Measurements from ENCODE around the gene GRM8.

GRCh38 chr7:127089146-127089545 lies 163.6 kb downstream of the GRM8 start:
- TF ChIP-seq TAF1 (IDR thresholded peaks at IDR 0.05; ENCODE audit: borderline replicate concordance, insufficient read depth, low read length) (no peak), POLR2AphosphoS5 (IDR thresholded peaks at IDR 0.05; ENCODE audit: low read depth, low read length) (no peak), SIN3A (IDR thresholded peaks at IDR 0.05; ENCODE audit: borderline replicate concordance, insufficient read depth, low read length) (no peak), FOXP2 (optimal IDR thresholded peaks at IDR 0.05; ENCODE audit: borderline replicate concordance, extremely low read depth, extremely low read length, insufficient read depth) (no peak)
- TF ChIP-seq, protein P1, sequence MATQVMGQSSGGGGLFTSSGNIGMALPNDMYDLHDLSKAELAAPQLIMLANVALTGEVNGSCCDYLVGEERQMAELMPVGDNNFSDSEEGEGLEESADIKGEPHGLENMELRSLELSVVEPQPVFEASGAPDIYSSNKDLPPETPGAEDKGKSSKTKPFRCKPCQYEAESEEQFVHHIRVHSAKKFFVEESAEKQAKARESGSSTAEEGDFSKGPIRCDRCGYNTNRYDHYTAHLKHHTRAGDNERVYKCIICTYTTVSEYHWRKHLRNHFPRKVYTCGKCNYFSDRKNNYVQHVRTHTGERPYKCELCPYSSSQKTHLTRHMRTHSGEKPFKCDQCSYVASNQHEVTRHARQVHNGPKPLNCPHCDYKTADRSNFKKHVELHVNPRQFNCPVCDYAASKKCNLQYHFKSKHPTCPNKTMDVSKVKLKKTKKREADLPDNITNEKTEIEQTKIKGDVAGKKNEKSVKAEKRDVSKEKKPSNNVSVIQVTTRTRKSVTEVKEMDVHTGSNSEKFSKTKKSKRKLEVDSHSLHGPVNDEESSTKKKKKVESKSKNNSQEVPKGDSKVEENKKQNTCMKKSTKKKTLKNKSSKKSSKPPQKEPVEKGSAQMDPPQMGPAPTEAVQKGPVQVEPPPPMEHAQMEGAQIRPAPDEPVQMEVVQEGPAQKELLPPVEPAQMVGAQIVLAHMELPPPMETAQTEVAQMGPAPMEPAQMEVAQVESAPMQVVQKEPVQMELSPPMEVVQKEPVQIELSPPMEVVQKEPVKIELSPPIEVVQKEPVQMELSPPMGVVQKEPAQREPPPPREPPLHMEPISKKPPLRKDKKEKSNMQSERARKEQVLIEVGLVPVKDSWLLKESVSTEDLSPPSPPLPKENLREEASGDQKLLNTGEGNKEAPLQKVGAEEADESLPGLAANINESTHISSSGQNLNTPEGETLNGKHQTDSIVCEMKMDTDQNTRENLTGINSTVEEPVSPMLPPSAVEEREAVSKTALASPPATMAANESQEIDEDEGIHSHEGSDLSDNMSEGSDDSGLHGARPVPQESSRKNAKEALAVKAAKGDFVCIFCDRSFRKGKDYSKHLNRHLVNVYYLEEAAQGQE (IDR thresholded peaks at IDR 0.05; ENCODE audit: insufficient read depth in 1 of 2, low read depth in 2 of 2, low read length in 2 of 2) = no peak

Measured in PFSK-1 (cell line).